Neutrophil (primary cell): Measurements from ENCODE around the gene UMAD1.
A peak's percentile ranks its signal among the peaks of the same experiment; 100 is the strongest.
"Not testable (repeated sequence)": the region's sequence is repeated elsewhere in the genome, so short reads cannot be mapped to it uniquely, and the experiment has no call there.

Experiments
- H3K27ac ChIP-seq: fragments of 200-600 bp; sonication (generic); 2 replicates; pipeline ENCODE4 v1.5.1; 2016; ENCODE audit warnings: mild to moderate bottlenecking, moderate library complexity
- H3K27me3 ChIP-seq: fragments of 200-600 bp; sonication (generic); 2 replicates; pipeline ENCODE4 v1.6.0; 2016; ENCODE audit warnings: mild to moderate bottlenecking
- H3K36me3 ChIP-seq: fragments of 200-600 bp; sonication (generic); 2 replicates; pipeline ENCODE4 v1.5.1; 2017
- H3K4me1 ChIP-seq, 2 experiments: fragments of 200-600 bp in 1 of 2; sonication (generic) in 1 of 2; 1 replicate in 1 of 2; 2 replicates in 1 of 2; pipeline versions ENCODE4 v1.5.1 to v1.6.1; 2013 to 2016; ENCODE audit warnings: low read depth in 1 of 2, low read length in 1 of 2, mild to moderate bottlenecking in 1 of 2, moderate library complexity in 1 of 2; ENCODE audit not compliant: control insufficient read depth in 1 of 2, insufficient read depth in 1 of 2
- H3K4me3 ChIP-seq, 2 experiments: fragments of 200-600 bp in 1 of 2; sonication (generic) in 1 of 2; 1 replicate in 1 of 2; 2 replicates in 1 of 2; pipeline ENCODE4 v1.5.1; 2013 to 2016; ENCODE audit warnings: low read depth in 1 of 2, low read length in 1 of 2, mild to moderate bottlenecking in 1 of 2, moderate library complexity in 1 of 2
- H3K9me3 ChIP-seq: fragments of 200-600 bp; sonication (generic); 2 replicates; pipeline ENCODE4 v1.5.1; 2016
- CTCF ChIP-seq: fragments of 200-600 bp; sonication (generic); IDR thresholded peaks from 2 replicates; pipeline ENCODE4 v1.5.1; 2016; ENCODE audit warnings: antibody characterized with exemption

UMAD1 gene

GRCh38 chr7:7672545-7673239 is 32.1 kb downstream of the UMAD1 start:
- H3K9me3 ChIP-seq: no peaks in the 10 kb centered on the region
- no peak overlapping the region for H3K27ac ChIP-seq
- H3K4me3 ChIP-seq: no peak overlapping the region

GRCh38 chr7:7673240-7673550 is 32.6 kb downstream of the UMAD1 start:
- Histone ChIP-seq H3K4me3 (no peak overlapping the region), H3K27ac (no peak overlapping the region), H3K27me3 (no peaks in the 10 kb centered on the region), H3K9me3 (no peaks in the 10 kb centered on the region), H3K36me3 (peaks cover 11% of the 10 kb centered on the region), H3K4me1 (peaks cover 10 to 15% of the 10 kb centered on the region in 2 experiments)
- no peak for TF ChIP-seq CTCF

More at GRCh38 chr7:7672545-7673239, 32.1 kb downstream of the UMAD1 start:
- no peaks in the 10 kb centered on the region for H3K27me3 ChIP-seq
- TF ChIP-seq CTCF: no peak
- H3K4me1 ChIP-seq: peaks cover 14 to 20% of the 10 kb centered on the region in 2 experiments
- H3K36me3 ChIP-seq: peaks cover 11% of the 10 kb centered on the region

GRCh38 chr7:7675686-7676085 is 35.1 kb downstream of the UMAD1 start:
- no peak for TF ChIP-seq CTCF
- no peak overlapping the region for H3K27ac ChIP-seq
- peaks cover 11% of the 10 kb centered on the region for H3K36me3 ChIP-seq
- H3K4me1 ChIP-seq: no peaks in the 10 kb centered on the region
- H3K4me3 ChIP-seq: no peak overlapping the region
- no peaks in the 10 kb centered on the region for H3K9me3 ChIP-seq
- no peaks in the 10 kb centered on the region for H3K27me3 ChIP-seq

GRCh38 chr7:7679640-7680039 is 39.1 kb downstream of the UMAD1 start:
- not testable (repeated sequence) for H3K36me3 ChIP-seq, H3K4me1 ChIP-seq, H3K27me3 ChIP-seq, H3K9me3 ChIP-seq, H3K4me3 ChIP-seq
- peak overlapping the region; percentile 50 for H3K27ac ChIP-seq

- Histone ChIP-seq H3K27ac (peak overlapping the region; percentile 36), H3K4me1 (no peaks in the 10 kb centered on the region), H3K9me3 (no peaks in the 10 kb centered on the region), H3K4me3 (no peak overlapping the region), H3K36me3 (no peaks in the 10 kb centered on the region), H3K27me3 (no peaks in the 10 kb centered on the region)
- TF ChIP-seq CTCF: no peak
These were observed 40.8 kb downstream of the UMAD1 start for GRCh38 chr7:7681191-7681935.

GRCh38 chr7:7681936-7682329 is 41.4 kb downstream of the UMAD1 start:
- Histone ChIP-seq H3K27me3 (no peaks in the 10 kb centered on the region), H3K27ac (no peak overlapping the region), H3K4me1 (peaks cover 4 to 5% of the 10 kb centered on the region in 2 experiments), H3K9me3 (no peaks in the 10 kb centered on the region), H3K36me3 (no peaks in the 10 kb centered on the region), H3K4me3 (no peak overlapping the region)
- no peak for TF ChIP-seq CTCF
